PC-3 (cell line): ENCODE data around the gene DRG2. TPM values are rescaled to one million over a fixed set of nuclear protein-coding genes. Genes with fewer than 3 reads are reported as not detected.

Source experiments
- ATAC-seq: fragments of 200-7000 bp; cut with Tn5 transposase; 2 replicates; pipeline ENCODE4 v1.9.1; 2020; ENCODE audit warnings: mild to moderate bottlenecking, moderate library complexity
- BruUV-seq: library from RNA; stranded (reverse); fragments of 400-500 nt; replicated peaks from 2 replicates; lab custom pipeline; 2021; lab: Mats Ljungman, UMichigan
- CTCF ChIA-PET: fragments of 300-600 bp; sonication (Branson Sonifier 250); formaldehyde crosslinking; loops from one replicate; lab custom pipeline; 2022; ENCODE audit warnings: antibody characterized with exemption; lab: Charles Lee
- POLR2A ChIA-PET: fragments of 300-600 bp; sonication (Branson Sonifier 250); formaldehyde crosslinking; loops from one replicate; lab custom pipeline; 2022; ENCODE audit warnings: antibody characterized with exemption; ENCODE audit not compliant: unreplicated experiment; lab: Charles Lee
- DNase-seq: peaks from one replicate; pipeline ENCODE4 v3.0.0-alpha.2; 2015
- H2AFZ ChIP-seq: fragments of 300-600 bp; sonication (generic); 2 replicates; pipeline ENCODE4 v1.6.0; 2016; ENCODE audit warnings: antibody characterized with exemption, low read length
- H3F3A ChIP-seq: fragments of 300-600 bp; sonication (generic); one replicate; pipeline ENCODE4 v1.6.0; 2017; ENCODE audit warnings: antibody characterized with exemption, low read length, control low read depth, mild to moderate bottlenecking; ENCODE audit not compliant: unreplicated experiment
- H3K27ac ChIP-seq: fragments of 300-600 bp; sonication (generic); 2 replicates; pipeline ENCODE4 v1.5.1; 2016; ENCODE audit warnings: mild to moderate bottlenecking, low read length
- H3K27me3 ChIP-seq: fragments of 300-600 bp; sonication (generic); 2 replicates; pipeline ENCODE4 v1.6.1; 2016; ENCODE audit warnings: low read length, mixed read lengths
- H3K36me3 ChIP-seq: fragments of 300-600 bp; sonication (generic); 2 replicates; pipeline ENCODE4 v1.6.1; 2016; ENCODE audit warnings: low read depth, mixed run types, low read length, mixed read lengths
- H3K4me1 ChIP-seq: fragments of 300-600 bp; sonication (generic); 2 replicates; pipeline ENCODE4 v1.5.1; 2016; ENCODE audit warnings: low read length; ENCODE audit not compliant: insufficient read depth
- H3K4me2 ChIP-seq: fragments of 300-600 bp; sonication (generic); 2 replicates; pipeline ENCODE4 v1.6.0; 2016; ENCODE audit warnings: low read length
- H3K4me3 ChIP-seq: fragments of 300-600 bp; sonication (generic); 2 replicates; pipeline ENCODE4 v1.5.1; 2016; ENCODE audit warnings: mild to moderate bottlenecking, low read length, mixed read lengths
- H3K79me2 ChIP-seq: fragments of 300-600 bp; sonication (generic); 2 replicates; pipeline ENCODE4 v1.6.1; 2017; ENCODE audit warnings: low read length, mixed read lengths
- H3K9ac ChIP-seq: fragments of 300-600 bp; sonication (generic); 2 replicates; pipeline ENCODE4 v1.6.0; 2016; ENCODE audit warnings: mild to moderate bottlenecking, low read length
- H3K9me2 ChIP-seq: fragments of 300-600 bp; sonication (generic); replicated peaks from 2 replicates; pipeline ENCODE4 v1.6.1; 2016; ENCODE audit warnings: mixed run types, low read length, mixed read lengths
- H3K9me3 ChIP-seq: fragments of 300-600 bp; sonication (generic); 2 replicates; pipeline ENCODE4 v1.6.1; 2016; ENCODE audit warnings: low read length, mixed read lengths
- H4K20me1 ChIP-seq: fragments of 300-600 bp; sonication (generic); 2 replicates; pipeline ENCODE4 v1.6.1; 2016; ENCODE audit warnings: low read length, mixed read lengths
- CTCF ChIP-seq: fragments of 300-600 bp; sonication (generic); conservative IDR thresholded peaks from 2 replicates; pipeline ENCODE4 v1.5.1; 2017; ENCODE audit warnings: antibody characterized with exemption, low read depth, mild to moderate bottlenecking, low read length
- EZH2 ChIP-seq: fragments of 300-600 bp; sonication (generic); IDR thresholded peaks from one replicate; pipeline ENCODE4 v1.6.1; 2017; ENCODE audit warnings: antibody characterized with exemption, mild to moderate bottlenecking, low read length; ENCODE audit not compliant: unreplicated experiment
- EZH2phosphoT487 ChIP-seq: fragments of 300-600 bp; sonication (generic); IDR thresholded peaks from 2 replicates; pipeline ENCODE4 v1.6.1; 2018; ENCODE audit warnings: mild to moderate bottlenecking, antibody characterized with exemption, low read length, borderline replicate concordance
- intact Hi-C: fragments of 100-400 bp; cut with micrococcal nuclease; formaldehyde crosslinking; loops from 2 replicates; pipeline ENCODE4 v1.9.0; 2023
- total RNA-seq: library from RNA; depleted of rRNA; stranded (reverse); fragments of >200 nt; gene quantifications from 2 replicates; pipeline ENCODE4 v1.2.3, GENCODE V29; 2014

DRG2 gene
- total RNA-seq, 1 experiment from 2014 or later, result 102 TPM

GRCh38 chr17:18140648-18141047 lies 52.9 kb downstream of the DRG2 start:
- Histone ChIP-seq H3K9me3 (no peaks in the 10 kb centered on the region), H3K27ac (no peak overlapping the region), H2AFZ (no peak overlapping the region), H3K9me2 (no peaks in the 10 kb centered on the region), H3K27me3 (no peaks in the 10 kb centered on the region), H3K4me3 (no peak overlapping the region), H3F3A (no peaks in the 10 kb centered on the region), H3K4me1 (no peaks in the 10 kb centered on the region), H3K79me2 (no peaks in the 10 kb centered on the region), H3K9ac (no peak overlapping the region), H4K20me1 (no peaks in the 10 kb centered on the region), H3K4me2 (no peak overlapping the region), H3K36me3 (no peaks in the 10 kb centered on the region)
- TF ChIP-seq EZH2 (no peak), EZH2phosphoT487 (no peak), CTCF (no peak)
- DNase-seq (no peak), ATAC-seq (no peak)
- CTCF ChIA-PET, result no interaction called here
- intact Hi-C loops, result loop anchor here (1.0 kb wide), 1 partner anchor 43 kb away; the partner anchor contains the start of gene ALKBH5
- POLR2A ChIA-PET, result no interaction called here
- BruUV-seq, result no TSS peak

- no peaks in the 10 kb centered on the region for H3K36me3 ChIP-seq
- no peaks in the 10 kb centered on the region for H3F3A ChIP-seq
- no peaks in the 10 kb centered on the region for H3K79me2 ChIP-seq
- no peaks in the 10 kb centered on the region for H3K9me3 ChIP-seq
- H3K4me2 ChIP-seq, result no peak overlapping the region
- DNase-seq, result peak; percentile 82
- no peaks in the 10 kb centered on the region for H3K4me1 ChIP-seq
- H3K27ac ChIP-seq, result no peak overlapping the region
- no peak overlapping the region for H3K9ac ChIP-seq
- TF ChIP-seq CTCF (peak; percentile 79), EZH2 (no peak)
- POLR2A ChIA-PET, result no interaction called here
- CTCF ChIA-PET, result no interaction called here
- no peaks in the 10 kb centered on the region for H3K9me2 ChIP-seq
- H4K20me1 ChIP-seq, result no peaks in the 10 kb centered on the region
- BruUV-seq, result no TSS peak
- no peak overlapping the region for H3K4me3 ChIP-seq
- H2AFZ ChIP-seq, result 0 out of 2 replicates have a peak overlapping the region, but pooled peaks have one; percentile 5
- ATAC-seq, result peak; percentile 54; the same call in 1 of the 2 replicates
- no peaks in the 10 kb centered on the region for H3K27me3 ChIP-seq
- intact Hi-C loops, result loop anchor here (1.0 kb wide), 1 partner anchor 42 kb away; the partner anchor contains the start of gene ALKBH5
Measured at GRCh38 chr17:18141210-18141803, 53.6 kb downstream of the DRG2 start.

- no peaks in the 10 kb centered on the region for H3K4me1 ChIP-seq
- no peaks in the 10 kb centered on the region for H3K9me2 ChIP-seq
- ATAC-seq (no peak), DNase-seq (no peak)
- H3K27ac ChIP-seq, result no peak overlapping the region
- no peaks in the 10 kb centered on the region for H3K9me3 ChIP-seq
- no TSS peak for BruUV-seq
- ChIA-PET POLR2A (no interaction called here), CTCF (no interaction called here)
- no peaks in the 10 kb centered on the region for H3F3A ChIP-seq
- no peak overlapping the region for H3K9ac ChIP-seq
- no peaks in the 10 kb centered on the region for H3K79me2 ChIP-seq
- no peak for TF ChIP-seq EZH2phosphoT487
- no peak for TF ChIP-seq EZH2
- no peak for TF ChIP-seq CTCF
- intact Hi-C loops, result no loop called here
- no peak overlapping the region for H2AFZ ChIP-seq
- H3K4me3 ChIP-seq, result no peak overlapping the region
- no peak overlapping the region for H3K4me2 ChIP-seq
- H4K20me1 ChIP-seq, result no peaks in the 10 kb centered on the region
- no peaks in the 10 kb centered on the region for H3K36me3 ChIP-seq
- H3K27me3 ChIP-seq, result no peaks in the 10 kb centered on the region
Measured at GRCh38 chr17:18142417-18142816, 54.7 kb downstream of the DRG2 start.
